SK-N-SH treated with all-trans-retinoic acid at 6 μM for 48 hours (cell line): ENCODE results near the gene KRT80.

ENCODE experiments used
- ATAC-seq: fragments of 200-7000 bp; cut with Tn5 transposase; 3 replicates; pipeline ENCODE4 v1.9.1; 2020; ENCODE audit warnings: mild to moderate bottlenecking, moderate library complexity
- ARNTL ChIP-seq: fragments of 450-650 bp; formaldehyde crosslinking; IDR thresholded peaks from 2 replicates; pipeline ENCODE4 v1.5.0; 2020; ENCODE audit warnings: low read depth, mild to moderate bottlenecking, moderate library complexity, borderline replicate concordance
- BACH2 ChIP-seq: fragments of 250-450 bp; sonication (Bioruptor Pico); IDR thresholded peaks from 2 replicates; pipeline ENCODE4 v1.9.0; 2021; ENCODE audit warnings: mild to moderate bottlenecking, borderline replicate concordance
- CREB5 ChIP-seq: fragments of 250-450 bp; sonication (Bioruptor Pico); IDR thresholded peaks from 2 replicates; pipeline ENCODE4 v1.5.1; 2020; ENCODE audit warnings: low read depth, mild to moderate bottlenecking, moderate library complexity
- CSDC2 ChIP-seq: fragments of 250-450 bp; sonication (Bioruptor Pico); IDR thresholded peaks from 2 replicates; pipeline ENCODE4 v1.5.0; 2020; ENCODE audit warnings: mild to moderate bottlenecking, moderate library complexity
- CSRNP3 ChIP-seq: fragments of 250-450 bp; sonication (Bioruptor Pico); IDR thresholded peaks from 2 replicates; pipeline ENCODE4 v1.5.1; 2021; ENCODE audit warnings: mild to moderate bottlenecking, moderate library complexity
- ESRRG ChIP-seq: fragments of 250-450 bp; sonication (Bioruptor Pico); IDR thresholded peaks from 2 replicates; pipeline ENCODE4 v1.6.1; 2021; ENCODE audit warnings: mild to moderate bottlenecking
- GLIS3 ChIP-seq: fragments of 250-450 bp; sonication (Bioruptor Pico); IDR thresholded peaks from 2 replicates; pipeline ENCODE4 v1.5.0; 2020; ENCODE audit warnings: mild to moderate bottlenecking, moderate library complexity
- ISL1 ChIP-seq: fragments of 250-450 bp; sonication (Bioruptor Pico); IDR thresholded peaks from 2 replicates; pipeline ENCODE4 v2.1.2; 2022; ENCODE audit warnings: mild to moderate bottlenecking, moderate library complexity
- OSR1 ChIP-seq: fragments of 250-450 bp; sonication (Bioruptor Pico); IDR thresholded peaks from 2 replicates; pipeline ENCODE4 v1.8.0; 2022; ENCODE audit warnings: moderate library complexity, mild to moderate bottlenecking, inconsistent platforms
- PATZ1 ChIP-seq: fragments of 250-450 bp; sonication (Bioruptor Pico); IDR thresholded peaks from 2 replicates; pipeline ENCODE4 v1.8.0; 2020; ENCODE audit warnings: mild to moderate bottlenecking, moderate library complexity, borderline replicate concordance
- PPARA ChIP-seq: fragments of 250-450 bp; sonication (Bioruptor Pico); IDR thresholded peaks from 2 replicates; pipeline ENCODE4 v1.5.0; 2020; ENCODE audit warnings: mild to moderate bottlenecking, borderline replicate concordance
- RARB ChIP-seq: fragments of 250-450 bp; sonication (Bioruptor Pico); IDR thresholded peaks from 2 replicates; pipeline ENCODE4 v1.8.0; 2021; ENCODE audit warnings: mild to moderate bottlenecking, moderate library complexity
- SNAI2 ChIP-seq: fragments of 250-450 bp; sonication (Bioruptor Pico); IDR thresholded peaks from 2 replicates; pipeline ENCODE4 v1.5.0; 2020; ENCODE audit warnings: mild to moderate bottlenecking, moderate library complexity
- TCF4 ChIP-seq: fragments of 250-450 bp; sonication (Bioruptor Pico); IDR thresholded peaks from 2 replicates; pipeline ENCODE4 v1.8.0; 2021; ENCODE audit warnings: mild to moderate bottlenecking, moderate library complexity, borderline replicate concordance
- TOX ChIP-seq: fragments of 250-450 bp; sonication (Bioruptor Pico); IDR thresholded peaks from 2 replicates; pipeline ENCODE4 v1.8.0; 2021; ENCODE audit warnings: mild to moderate bottlenecking, moderate library complexity, borderline replicate concordance
- TSHZ2 ChIP-seq: fragments of 250-450 bp; sonication (Bioruptor Pico); IDR thresholded peaks from 2 replicates; pipeline ENCODE4 v1.5.0; 2020; ENCODE audit warnings: mild to moderate bottlenecking, moderate library complexity
- ZC3H10 ChIP-seq: fragments of 250-450 bp; sonication (Bioruptor Pico); IDR thresholded peaks from 2 replicates; pipeline ENCODE4 v1.5.1; 2021; ENCODE audit warnings: mild to moderate bottlenecking, moderate library complexity
- ZFP3 ChIP-seq: fragments of 250-450 bp; sonication (Bioruptor Pico); IDR thresholded peaks from 2 replicates; pipeline ENCODE4 v1.5.0; 2020; ENCODE audit warnings: mild to moderate bottlenecking, moderate library complexity
- ZFP30 ChIP-seq: fragments of 450-650 bp; formaldehyde crosslinking; IDR thresholded peaks from 2 replicates; pipeline ENCODE4 v1.5.0; 2022; ENCODE audit warnings: mild to moderate bottlenecking, moderate library complexity
- ZNF565 ChIP-seq: fragments of 450-650 bp; formaldehyde crosslinking; conservative IDR thresholded peaks from 2 replicates; pipeline ENCODE4 v1.5.0; 2020; ENCODE audit warnings: low read depth, mild to moderate bottlenecking, moderate library complexity
- ZNF70 ChIP-seq: fragments of 450-650 bp; formaldehyde crosslinking; IDR thresholded peaks from 2 replicates; pipeline ENCODE4 v1.5.0; 2020; ENCODE audit warnings: mild to moderate bottlenecking, moderate library complexity
- ZNF8 ChIP-seq: fragments of 450-650 bp; formaldehyde crosslinking; IDR thresholded peaks from 2 replicates; pipeline ENCODE4 v1.5.0; 2020; ENCODE audit warnings: mild to moderate bottlenecking, moderate library complexity

KRT80 gene

GRCh38 chr12:52166672-52167071 is 25.1 kb downstream of the KRT80 start:
- ATAC-seq = no peak
- no peak for TF ChIP-seq ZC3H10 (CRISPR knock-in tag)
- TF ChIP-seq ZNF565 = no peak
- no peak for TF ChIP-seq ZFP3 (CRISPR knock-in tag)
- no peak for TF ChIP-seq GLIS3
- TF ChIP-seq CSDC2 (CRISPR knock-in tag) = no peak
- no peak for TF ChIP-seq SNAI2 (CRISPR knock-in tag)
- no peak for TF ChIP-seq ZNF8 (CRISPR knock-in tag)
- no peak for TF ChIP-seq ZNF70
- no peak for TF ChIP-seq ARNTL (CRISPR knock-in tag)
- TF ChIP-seq TOX (CRISPR knock-in tag) = no peak
- TF ChIP-seq ISL1 (CRISPR knock-in tag) = no peak
- no peak for TF ChIP-seq ESRRG (CRISPR knock-in tag)
- no peak for TF ChIP-seq BACH2 (CRISPR knock-in tag)
- no peak for TF ChIP-seq ZFP30
- no peak for TF ChIP-seq CSRNP3
- TF ChIP-seq CREB5 (CRISPR knock-in tag) = no peak
- no peak for TF ChIP-seq TCF4 (CRISPR knock-in tag)
- TF ChIP-seq RARB (CRISPR knock-in tag) = no peak

- no peak for ATAC-seq
- TF ChIP-seq CSDC2 (CRISPR knock-in tag) (no peak), ZFP3 (CRISPR knock-in tag) (no peak), ARNTL (CRISPR knock-in tag) (no peak), TSHZ2 (CRISPR knock-in tag) (no peak), BACH2 (CRISPR knock-in tag) (no peak), CSRNP3 (no peak), PATZ1 (CRISPR knock-in tag) (no peak), TOX (CRISPR knock-in tag) (no peak), ZC3H10 (CRISPR knock-in tag) (no peak)
Observed at GRCh38 chr12:52165096-52165855, 26.5 kb downstream of the KRT80 start.

GRCh38 chr12:52164624-52165023 is 27.2 kb downstream of the KRT80 start:
- no peak for ATAC-seq
- TF ChIP-seq TOX (CRISPR knock-in tag) (no peak), ESRRG (CRISPR knock-in tag) (no peak), ZNF8 (CRISPR knock-in tag) (no peak), SNAI2 (CRISPR knock-in tag) (no peak), PPARA (CRISPR knock-in tag) (no peak), TCF4 (CRISPR knock-in tag) (no peak), BACH2 (CRISPR knock-in tag) (no peak), CREB5 (CRISPR knock-in tag) (no peak), ZC3H10 (CRISPR knock-in tag) (no peak), ARNTL (CRISPR knock-in tag) (no peak), CSDC2 (CRISPR knock-in tag) (no peak), ZFP3 (CRISPR knock-in tag) (no peak), ZFP30 (no peak), GLIS3 (no peak), TSHZ2 (CRISPR knock-in tag) (no peak), RARB (CRISPR knock-in tag) (no peak), ISL1 (CRISPR knock-in tag) (no peak), OSR1 (CRISPR knock-in tag) (no peak)
